KMS-11 (cell line): ENCODE data around the gene SBNO1.
A peak's percentile ranks its signal among the peaks of the same experiment; 100 is the strongest.
"Not testable (repeated sequence)": the region's sequence is repeated elsewhere in the genome, so short reads cannot be mapped to it uniquely, and the experiment has no call there.

Experiments used
- H2AFZ ChIP-seq: fragments of 200-600 bp; sonication (generic); 2 replicates; pipeline ENCODE4 v1.6.1; 2016; ENCODE audit warnings: antibody characterized with exemption, mixed run types, low read depth
- H3K27ac ChIP-seq: fragments of 200-600 bp; sonication (generic); 2 replicates; pipeline ENCODE4 v1.6.1; 2016; ENCODE audit warnings: mild to moderate bottlenecking, mixed run types
- H3K27me3 ChIP-seq: fragments of 200-600 bp; sonication (generic); 2 replicates; pipeline ENCODE4 v1.6.1; 2017; ENCODE audit warnings: mild to moderate bottlenecking, low read depth, mixed run types, moderate library complexity; ENCODE audit not compliant: insufficient read depth
- H3K36me3 ChIP-seq: fragments of 200-600 bp; sonication (generic); 2 replicates; pipeline ENCODE4 v1.6.1; 2017; ENCODE audit warnings: mild to moderate bottlenecking, mixed run types; ENCODE audit not compliant: insufficient read depth
- H3K4me1 ChIP-seq: fragments of 200-600 bp; sonication (generic); 2 replicates; pipeline ENCODE4 v1.6.1; 2016; ENCODE audit warnings: mild to moderate bottlenecking, low read depth, mixed run types; ENCODE audit not compliant: poor library complexity, severe bottlenecking
- H3K4me2 ChIP-seq: fragments of 200-600 bp; sonication (generic); 2 replicates; pipeline ENCODE4 v1.7.0; 2016; ENCODE audit warnings: mild to moderate bottlenecking, mixed run types
- H3K4me3 ChIP-seq: fragments of 200-600 bp; sonication (generic); IDR thresholded peaks from 2 replicates; pipeline ENCODE4 v1.6.1; 2017; ENCODE audit warnings: low read depth, low read length, mixed read lengths; ENCODE audit not compliant: insufficient read depth
- H3K79me2 ChIP-seq: fragments of 200-600 bp; sonication (generic); 2 replicates; pipeline ENCODE4 v1.6.1; 2016; ENCODE audit warnings: low read depth, mixed run types; ENCODE audit not compliant: insufficient read depth
- H3K9ac ChIP-seq: fragments of 200-600 bp; sonication (generic); 2 replicates; pipeline ENCODE4 v1.6.1; 2016; ENCODE audit warnings: mild to moderate bottlenecking, mixed run types
- H4K20me1 ChIP-seq: fragments of 200-600 bp; sonication (generic); 2 replicates; pipeline ENCODE4 v1.6.1; 2016; ENCODE audit warnings: mild to moderate bottlenecking, mixed run types; ENCODE audit not compliant: insufficient read depth
- CTCF ChIP-seq: fragments of 200-600 bp; sonication (generic); conservative IDR thresholded peaks from 2 replicates; pipeline ENCODE4 v1.6.1; 2017; ENCODE audit warnings: low read depth, mild to moderate bottlenecking, antibody characterized with exemption, low read length, moderate library complexity, mixed read lengths

The SBNO1 gene

GRCh38 chr12:123384994-123385376 lies 20.3 kb upstream of the SBNO1 start:
- no peaks in the 10 kb centered on the region for H3K27me3 ChIP-seq
- H3K79me2 ChIP-seq: 0 out of 2 replicates have a peak, but pooled peaks cover 5% of the 10 kb centered on the region
- no peak for TF ChIP-seq CTCF
- H4K20me1 ChIP-seq: no peaks in the 10 kb centered on the region
- H2AFZ ChIP-seq: no peak overlapping the region
- H3K4me2 ChIP-seq: peak overlapping the region; percentile 66
- no peak overlapping the region for H3K9ac ChIP-seq
- no peak overlapping the region for H3K27ac ChIP-seq
- no peaks in the 10 kb centered on the region for H3K36me3 ChIP-seq
- H3K4me3 ChIP-seq: no peak overlapping the region
- peaks cover 21% of the 10 kb centered on the region for H3K4me1 ChIP-seq

- H3K27ac ChIP-seq: no peak overlapping the region
- peak overlapping the region; percentile 30; the same call in 1 of the 2 replicates for H3K9ac ChIP-seq
- no peak for TF ChIP-seq CTCF
- no peaks in the 10 kb centered on the region for H4K20me1 ChIP-seq
- peaks cover 21% of the 10 kb centered on the region for H3K4me1 ChIP-seq
- H3K27me3 ChIP-seq: no peaks in the 10 kb centered on the region
- H2AFZ ChIP-seq: peak overlapping the region; percentile 69
- no peak overlapping the region for H3K4me3 ChIP-seq
- 0 out of 2 replicates have a peak, but pooled peaks cover 5% of the 10 kb centered on the region for H3K79me2 ChIP-seq
- H3K4me2 ChIP-seq: peak overlapping the region; percentile 66
- H3K36me3 ChIP-seq: no peaks in the 10 kb centered on the region
Measured at GRCh38 chr12:123384318-123384993, 19.8 kb upstream of the SBNO1 start.

- Histone ChIP-seq H4K20me1 (no peaks in the 10 kb centered on the region), H3K4me3 (no peak overlapping the region), H3K79me2 (0 out of 2 replicates have a peak, but pooled peaks cover 5% of the 10 kb centered on the region), H3K4me2 (no peak overlapping the region), H3K4me1 (peaks cover 15% of the 10 kb centered on the region), H2AFZ (no peak overlapping the region), H3K27ac (no peak overlapping the region), H3K36me3 (no peaks in the 10 kb centered on the region), H3K9ac (no peak overlapping the region), H3K27me3 (no peaks in the 10 kb centered on the region)
- no peak for TF ChIP-seq CTCF
Measured at GRCh38 chr12:123382684-123383083, 18.0 kb upstream of the SBNO1 start.

- H3K36me3 ChIP-seq: no peaks in the 10 kb centered on the region
- H3K4me1 ChIP-seq: no peaks in the 10 kb centered on the region
- H4K20me1 ChIP-seq: no peaks in the 10 kb centered on the region
- H2AFZ ChIP-seq: no peak overlapping the region
- H3K4me3 ChIP-seq: no peak overlapping the region
- H3K27me3 ChIP-seq: no peaks in the 10 kb centered on the region
- H3K79me2 ChIP-seq: no peaks in the 10 kb centered on the region
- H3K9ac ChIP-seq: no peak overlapping the region
- TF ChIP-seq CTCF: no peak
- no peak overlapping the region for H3K27ac ChIP-seq
- no peak overlapping the region for H3K4me2 ChIP-seq
Measured at GRCh38 chr12:123379391-123379790, 14.7 kb upstream of the SBNO1 start.

GRCh38 chr12:123372415-123372814 lies 7.8 kb upstream of the SBNO1 start:
- not testable (repeated sequence) for H4K20me1 ChIP-seq, H3K27ac ChIP-seq, H3K9ac ChIP-seq, H3K79me2 ChIP-seq, H3K4me1 ChIP-seq, H2AFZ ChIP-seq, H3K36me3 ChIP-seq, H3K4me2 ChIP-seq, H3K27me3 ChIP-seq, H3K4me3 ChIP-seq

GRCh38 chr12:123371667-123372368 lies 7.2 kb upstream of the SBNO1 start:
- H3K36me3 ChIP-seq, H3K27me3 ChIP-seq, H3K79me2 ChIP-seq, H4K20me1 ChIP-seq, H3K27ac ChIP-seq, H2AFZ ChIP-seq, H3K9ac ChIP-seq, H3K4me3 ChIP-seq, H3K4me1 ChIP-seq, H3K4me2 ChIP-seq: not testable (repeated sequence)
